Occipital lobe (tissue), 2 donors: ENCODE measurements around the gene GNG2. TPM values are rescaled to one million over a fixed set of nuclear protein-coding genes. Genes with fewer than 3 reads are reported as not detected.

Experiments
- DNase-seq: peaks from one replicate; lab custom pipeline; 2025; lab: John Stamatoyannopoulos, UW
- total RNA-seq: library from RNA; depleted of rRNA; stranded (reverse); fragments of >200 nt; gene quantifications from one replicate; pipeline ENCODE4 v1.2.3, GENCODE V29; 2014

Gene GNG2
- total RNA-seq, 1 donor from 2014 or later = 317 TPM

GRCh38 chr14:51855234-51855633, 5.2 kb upstream of the GNG2 start:
- no peak for DNase-seq

DNA sequence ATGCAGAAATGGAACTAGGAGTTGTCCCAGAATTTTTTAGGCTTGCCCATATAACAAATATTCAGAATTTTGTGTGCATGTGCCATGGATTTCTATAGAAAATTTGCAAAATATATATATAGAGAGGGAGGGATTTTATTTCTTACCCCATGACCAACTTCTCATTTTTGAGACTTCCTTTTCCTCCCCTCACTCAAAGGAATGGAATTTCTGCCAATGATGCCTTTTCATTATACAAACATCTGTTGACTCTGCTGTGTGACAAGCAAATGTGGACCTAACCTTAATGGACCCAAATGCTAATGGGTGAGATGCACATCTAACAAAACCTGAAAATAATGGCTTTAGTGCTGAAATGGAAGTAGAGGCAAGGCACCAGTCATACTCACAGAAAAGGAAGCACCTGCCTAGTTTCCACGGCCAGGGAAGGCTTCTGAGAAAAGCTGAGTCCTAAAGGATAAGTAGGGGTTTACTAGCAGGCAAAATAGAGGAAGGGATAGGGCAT, 3.6 kb upstream of the GNG2 start:
- DNase-seq = no peak

GRCh38 chr14:51859131-51859530, 1.3 kb upstream of the GNG2 start:
- no peak for DNase-seq

DNA sequence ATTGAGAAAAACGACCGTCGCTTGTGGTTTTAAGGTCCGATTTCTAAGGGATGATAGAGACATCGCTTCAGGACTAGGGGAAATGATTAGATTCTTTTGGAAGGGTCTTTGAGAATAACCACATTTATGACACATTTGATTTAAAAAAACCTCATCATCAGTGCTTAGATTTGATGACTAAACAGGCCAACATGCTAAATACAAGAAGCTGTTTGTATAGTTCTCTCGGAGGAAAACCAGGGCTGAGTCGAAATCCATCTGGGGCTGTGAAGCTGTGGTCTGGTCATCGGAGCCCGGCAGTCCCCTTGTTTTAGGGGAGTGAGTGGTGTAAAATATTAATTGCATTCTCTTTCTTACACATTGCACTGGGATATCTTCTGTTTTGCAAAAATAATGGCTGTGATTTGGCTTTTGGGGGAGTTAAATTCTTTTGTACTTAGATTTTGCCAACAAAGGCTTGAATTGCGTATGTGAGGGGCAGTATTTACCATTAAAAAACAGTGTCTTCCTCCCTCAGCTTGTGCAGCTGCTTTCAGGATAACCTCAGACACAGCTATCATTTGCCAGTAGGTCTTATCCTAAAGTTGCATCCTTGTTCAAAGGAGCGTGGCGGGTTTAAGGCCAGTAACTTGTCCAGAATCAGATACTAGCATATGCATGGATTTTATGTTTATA, 550 bp downstream of the GNG2 start:
- no peak for DNase-seq

DNA sequence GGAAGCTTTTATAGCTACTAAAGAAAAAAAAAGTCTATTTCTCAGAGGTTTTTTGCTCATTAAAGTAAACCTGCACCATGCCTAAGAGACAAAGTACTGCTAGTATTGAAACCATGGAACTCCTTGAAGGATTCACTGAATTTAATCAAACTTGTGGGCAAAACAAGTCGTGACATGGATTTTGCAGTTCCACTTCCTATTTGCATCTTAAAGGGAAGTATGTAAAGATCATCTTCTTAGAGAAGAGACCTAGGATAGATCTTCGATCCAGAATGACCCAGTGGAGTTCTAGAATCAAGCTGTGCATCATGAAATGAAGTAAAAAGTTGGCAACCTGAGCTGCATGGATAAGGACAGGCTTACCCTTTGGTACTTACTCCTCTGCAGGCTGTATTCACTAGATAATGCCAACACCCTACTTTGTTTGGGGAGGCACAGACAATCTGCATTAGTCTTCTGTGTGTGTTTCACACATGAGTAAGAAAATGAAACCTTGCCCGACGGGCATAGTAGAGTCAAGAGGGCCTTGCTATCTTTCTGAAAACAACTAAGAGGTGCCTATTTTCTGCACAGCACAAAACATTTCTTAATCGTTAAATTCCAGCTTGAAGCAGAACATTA, 1.9 kb downstream of the GNG2 start:
- no peak for DNase-seq

- no peak for DNase-seq
Observed at GRCh38 chr14:51862860-51863259, 2.4 kb downstream of the GNG2 start.

DNA sequence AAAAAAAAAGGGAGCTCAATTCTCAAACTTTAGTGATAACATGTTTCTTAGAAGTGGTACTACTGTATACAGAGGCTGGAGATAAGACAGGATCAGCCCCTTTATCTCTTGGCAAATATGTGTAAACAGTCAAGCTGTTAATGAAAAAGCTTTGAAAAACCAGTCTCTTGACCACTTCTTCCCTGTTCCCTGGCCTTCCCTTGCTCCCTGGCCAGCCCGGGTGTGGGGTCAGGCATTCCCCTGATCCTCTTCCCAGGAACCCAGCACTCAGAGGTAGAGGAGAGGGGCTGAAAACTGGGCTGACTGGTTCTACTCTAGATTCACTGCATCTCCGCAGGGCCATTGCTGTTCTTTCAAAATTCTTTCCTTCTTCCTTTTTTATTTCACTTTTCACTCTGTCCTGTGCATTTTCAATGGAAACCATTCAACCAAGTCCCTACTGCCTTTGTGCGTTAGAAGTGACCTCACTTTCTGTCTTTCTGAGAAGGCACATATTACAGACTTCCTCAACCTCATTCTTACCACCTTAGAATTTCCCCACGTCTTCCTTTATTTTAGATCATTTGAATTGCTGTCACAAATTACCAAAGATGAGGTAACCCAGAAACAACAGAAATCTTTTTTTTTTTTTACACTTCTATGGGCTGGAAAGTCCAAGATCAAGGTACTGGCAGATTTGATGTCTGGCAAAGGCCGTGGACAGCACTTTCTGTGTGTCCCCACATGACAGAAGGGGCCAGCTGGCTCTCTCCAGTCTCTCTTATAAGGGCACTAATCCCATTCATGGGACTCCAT, 5.7 kb downstream of the GNG2 start:
- no peak for DNase-seq

DNA sequence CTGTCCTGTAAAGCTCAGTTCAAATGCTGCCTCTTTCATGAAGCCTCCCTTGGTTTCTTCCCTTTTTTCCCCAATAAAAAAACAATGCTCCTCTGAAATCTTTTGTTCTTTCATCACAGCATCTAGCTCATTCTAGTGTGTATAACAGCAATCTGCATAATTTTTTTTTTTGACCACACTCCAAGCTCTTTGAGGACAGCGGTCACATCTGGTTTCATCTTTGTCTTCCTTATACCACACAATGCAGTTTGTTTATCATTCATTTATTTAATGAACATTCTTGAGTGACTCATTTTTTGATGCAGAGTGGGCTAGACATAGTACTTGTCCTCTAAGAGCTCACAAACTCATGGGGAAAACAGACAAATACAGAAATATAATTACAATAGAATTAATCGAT, 7.3 kb downstream of the GNG2 start:
- DNase-seq = no peak

GRCh38 chr14:51868405-51868804, 8.0 kb downstream of the GNG2 start:
- DNase-seq = no peak

GRCh38 chr14:51869411-51870100, 9.1 kb downstream of the GNG2 start:
- DNase-seq = no peak

DNA sequence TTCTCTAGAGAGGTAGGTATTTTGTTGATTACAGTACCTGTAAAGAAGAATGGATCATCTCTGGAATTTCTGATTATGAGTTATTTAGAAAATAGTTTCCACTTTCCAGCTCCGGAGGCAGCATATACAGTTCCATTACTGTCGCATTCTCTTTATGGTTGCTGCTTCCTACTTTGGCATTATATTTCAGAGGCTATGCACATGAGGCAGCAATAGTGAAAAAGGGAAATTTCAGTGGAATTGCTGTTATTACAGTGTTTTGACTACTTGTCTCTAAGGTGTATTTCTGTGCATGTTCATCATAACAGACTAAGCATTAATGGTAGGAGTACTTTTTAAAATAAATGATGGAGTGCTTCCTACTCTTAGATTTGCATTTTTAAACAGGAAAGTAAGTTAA, 10.2 kb downstream of the GNG2 start:
- DNase-seq = no peak

- no peak for DNase-seq
Observed at GRCh38 chr14:51871846-51872245, 11.4 kb downstream of the GNG2 start.

DNA sequence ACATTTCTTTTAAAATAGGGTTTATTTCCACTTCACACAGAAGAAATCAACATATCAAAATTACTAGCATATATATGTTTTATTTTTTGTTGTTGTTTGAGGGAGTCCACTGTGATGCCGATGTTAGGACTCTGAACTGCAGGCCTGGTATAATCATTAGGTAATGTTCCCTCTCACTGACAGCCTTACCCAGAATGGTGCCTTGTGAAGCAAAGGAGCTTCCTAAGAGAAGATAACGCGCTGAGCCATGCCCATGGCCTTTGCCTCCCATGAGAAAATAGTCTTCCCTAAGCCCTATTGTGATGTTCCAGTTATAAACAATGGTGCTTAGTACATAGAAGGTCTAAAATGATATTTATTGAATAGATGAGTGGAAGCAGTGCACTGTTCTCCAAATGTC, 12.0 kb downstream of the GNG2 start:
- no peak for DNase-seq

DNA sequence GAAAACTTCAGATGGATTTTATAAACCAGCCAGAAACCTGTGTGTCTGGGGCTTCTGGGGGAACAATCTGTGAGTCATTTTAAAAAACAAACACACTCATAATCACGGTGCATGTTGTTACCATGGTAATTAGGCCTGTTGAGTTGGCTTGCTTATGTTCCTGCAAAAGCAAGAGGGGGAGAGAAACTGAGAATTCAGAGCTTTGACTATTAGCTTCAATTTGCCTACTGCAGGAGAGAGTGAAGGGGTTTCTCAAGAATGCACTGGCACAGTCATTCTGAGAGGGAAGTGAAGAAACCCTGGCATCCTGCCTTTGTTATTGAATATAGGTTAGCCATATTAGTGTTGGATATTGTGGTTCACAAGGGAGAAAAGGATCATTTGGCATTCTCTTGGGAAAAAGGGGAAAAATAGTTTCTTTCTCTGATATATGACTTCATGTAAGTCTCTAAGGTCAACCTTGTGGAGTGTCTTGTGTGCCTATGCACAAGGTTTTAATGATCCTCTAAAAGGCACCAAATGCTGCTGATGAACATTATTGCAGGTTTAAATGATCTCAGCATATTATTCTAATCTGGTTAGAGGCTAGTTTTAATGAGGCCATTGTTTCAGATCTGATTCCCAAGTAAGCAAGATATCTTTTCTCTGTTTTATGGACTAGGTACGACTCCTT, 12.9 kb downstream of the GNG2 start:
- DNase-seq = no peak

DNA sequence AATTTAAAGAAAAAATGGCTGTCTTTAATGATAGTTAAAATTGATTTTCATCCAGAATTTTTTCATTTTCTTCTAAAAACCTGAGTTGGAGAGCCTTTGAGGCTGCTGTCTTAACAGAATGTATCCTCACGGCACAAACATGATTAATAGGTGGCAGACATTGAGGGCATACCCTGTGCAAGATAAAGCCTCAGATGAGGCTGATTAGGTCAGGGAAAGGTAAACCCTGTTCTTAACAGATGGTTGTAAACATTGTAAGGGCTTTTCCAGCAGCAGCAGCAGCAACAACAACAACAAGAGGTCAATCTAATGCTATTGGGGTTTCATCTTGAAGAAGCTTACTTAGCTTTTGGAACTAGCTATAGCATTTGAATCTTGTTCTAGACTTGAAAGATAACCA, 17.4 kb downstream of the GNG2 start:
- no peak for DNase-seq

- no peak for DNase-seq
Observed at GRCh38 chr14:51879170-51879569, 18.8 kb downstream of the GNG2 start.

- DNase-seq = no peak
Observed at GRCh38 chr14:51880835-51881580, 20.6 kb downstream of the GNG2 start.

- no peak for DNase-seq
Observed at GRCh38 chr14:51881636-51882035, 21.2 kb downstream of the GNG2 start.

GRCh38 chr14:51883232-51883631, 22.8 kb downstream of the GNG2 start:
- no peak for DNase-seq

DNA sequence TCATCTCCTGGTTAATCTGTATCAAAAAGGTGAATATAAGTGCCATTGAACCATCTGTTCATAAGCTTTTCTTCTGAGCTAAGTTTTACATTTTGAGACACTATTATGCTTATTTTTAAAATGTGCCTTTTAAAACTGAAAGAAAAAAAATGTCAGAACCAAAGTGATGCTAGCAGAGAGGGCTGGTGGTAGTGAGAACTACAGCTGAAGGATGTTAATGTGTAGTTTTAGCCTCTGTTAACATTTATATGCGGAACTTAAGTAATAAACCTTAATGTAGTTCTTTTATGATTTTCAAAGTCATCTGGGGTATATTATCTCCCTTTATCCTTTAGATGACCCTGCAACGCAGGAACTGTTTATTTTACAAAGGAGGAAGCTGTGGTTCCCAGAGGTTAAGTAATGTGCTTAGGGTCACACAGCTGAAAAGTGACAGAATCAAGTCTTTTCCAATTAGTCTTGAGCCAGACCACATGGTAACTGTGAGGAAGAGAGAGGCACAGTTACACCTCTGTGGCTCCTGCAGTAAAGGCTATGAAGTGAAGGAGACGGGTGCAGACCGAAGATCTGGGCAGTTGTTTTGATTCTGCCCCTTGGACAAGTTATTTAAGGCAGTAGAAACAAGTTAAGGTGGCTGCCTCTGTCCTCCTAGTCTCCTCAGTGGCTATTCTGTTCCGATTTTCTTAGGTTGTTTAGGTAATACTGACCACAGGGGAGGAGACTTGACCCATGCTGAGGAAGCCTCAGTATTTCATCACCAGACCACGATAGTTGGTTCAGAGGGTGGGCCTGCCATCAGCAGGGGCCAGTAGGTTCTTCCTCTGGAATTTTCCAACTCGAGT, 23.9 kb downstream of the GNG2 start:
- no peak for DNase-seq
